Measurements from ENCODE around the gene MMP20.

DNA sequence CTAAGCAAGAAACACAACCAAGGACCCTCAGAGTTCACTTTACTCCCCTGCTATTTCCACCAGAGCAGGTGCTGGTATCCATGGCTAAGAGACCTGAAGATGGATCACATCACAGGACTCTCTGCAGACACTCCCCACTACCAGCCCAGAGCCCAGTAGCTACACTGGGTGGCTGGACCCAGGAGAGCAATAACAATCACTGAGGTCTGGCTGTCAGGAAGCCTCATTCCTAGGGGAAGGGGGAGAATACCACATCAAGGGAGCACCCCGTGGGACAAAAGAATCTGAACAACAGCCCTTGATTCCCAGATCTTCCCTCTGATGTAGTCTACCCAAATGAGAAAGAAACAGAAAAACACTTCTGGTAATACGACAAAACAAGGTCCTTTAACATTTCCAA is 85.6 kb downstream of the MMP20 start:
- TF ChIP-seq, protein P1, sequence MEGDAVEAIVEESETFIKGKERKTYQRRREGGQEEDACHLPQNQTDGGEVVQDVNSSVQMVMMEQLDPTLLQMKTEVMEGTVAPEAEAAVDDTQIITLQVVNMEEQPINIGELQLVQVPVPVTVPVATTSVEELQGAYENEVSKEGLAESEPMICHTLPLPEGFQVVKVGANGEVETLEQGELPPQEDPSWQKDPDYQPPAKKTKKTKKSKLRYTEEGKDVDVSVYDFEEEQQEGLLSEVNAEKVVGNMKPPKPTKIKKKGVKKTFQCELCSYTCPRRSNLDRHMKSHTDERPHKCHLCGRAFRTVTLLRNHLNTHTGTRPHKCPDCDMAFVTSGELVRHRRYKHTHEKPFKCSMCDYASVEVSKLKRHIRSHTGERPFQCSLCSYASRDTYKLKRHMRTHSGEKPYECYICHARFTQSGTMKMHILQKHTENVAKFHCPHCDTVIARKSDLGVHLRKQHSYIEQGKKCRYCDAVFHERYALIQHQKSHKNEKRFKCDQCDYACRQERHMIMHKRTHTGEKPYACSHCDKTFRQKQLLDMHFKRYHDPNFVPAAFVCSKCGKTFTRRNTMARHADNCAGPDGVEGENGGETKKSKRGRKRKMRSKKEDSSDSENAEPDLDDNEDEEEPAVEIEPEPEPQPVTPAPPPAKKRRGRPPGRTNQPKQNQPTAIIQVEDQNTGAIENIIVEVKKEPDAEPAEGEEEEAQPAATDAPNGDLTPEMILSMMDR (IDR thresholded peaks at IDR 0.05) = no peak
- TF ChIP-seq EZH2 (IDR thresholded peaks at IDR 0.05; ENCODE audit: borderline replicate concordance, insufficient read depth, low read depth, low read length, poor library complexity, severe bottlenecking) = no peak
